ENCODE measurements around the gene SLC22A15. TPM values are rescaled to one million over a fixed set of nuclear protein-coding genes. Genes with fewer than 3 reads are reported as not detected.
A peak's percentile ranks its signal among the peaks of the same experiment; 100 is the strongest.

Gene SLC22A15
- total and polyA plus RNA-seq, 8 donors: 1.5 to 4.9 (median 3.3) TPM

DNA sequence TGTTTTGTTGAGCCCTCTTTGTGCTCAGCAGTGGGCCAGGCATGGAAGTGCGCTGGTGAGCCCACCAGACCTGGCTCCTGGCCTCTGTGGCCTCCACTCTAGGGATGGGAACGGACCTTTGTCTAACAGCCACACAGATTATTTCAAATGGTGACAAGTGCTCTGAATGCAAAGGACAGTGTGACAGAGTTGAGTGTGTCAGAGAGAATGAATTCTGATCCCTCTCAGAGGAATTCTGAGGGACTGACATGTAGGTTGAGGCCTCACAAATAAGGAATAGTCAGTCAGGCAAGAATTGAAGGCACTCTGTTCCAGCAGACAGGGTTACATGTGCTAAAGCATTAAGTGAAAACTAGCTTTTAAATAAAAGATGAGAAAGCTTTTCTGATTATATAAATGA is 123.6 kb downstream of the SLC22A15 start:
- intact Hi-C loops (cut with DNase I): no loop called here
- H3K4me3 ChIP-seq: no peak overlapping the region
- FAIRE-seq (no peak), DNase-seq (no peak), ATAC-seq (no peak)
- no peaks in the 10 kb centered on the region for H3K4me1 ChIP-seq
- no peaks in the 10 kb centered on the region for H3K27me3 ChIP-seq
- H3K27ac ChIP-seq: no peak overlapping the region
- no peaks in the 10 kb centered on the region for H3K36me3 ChIP-seq
- TF ChIP-seq, protein P1, sequence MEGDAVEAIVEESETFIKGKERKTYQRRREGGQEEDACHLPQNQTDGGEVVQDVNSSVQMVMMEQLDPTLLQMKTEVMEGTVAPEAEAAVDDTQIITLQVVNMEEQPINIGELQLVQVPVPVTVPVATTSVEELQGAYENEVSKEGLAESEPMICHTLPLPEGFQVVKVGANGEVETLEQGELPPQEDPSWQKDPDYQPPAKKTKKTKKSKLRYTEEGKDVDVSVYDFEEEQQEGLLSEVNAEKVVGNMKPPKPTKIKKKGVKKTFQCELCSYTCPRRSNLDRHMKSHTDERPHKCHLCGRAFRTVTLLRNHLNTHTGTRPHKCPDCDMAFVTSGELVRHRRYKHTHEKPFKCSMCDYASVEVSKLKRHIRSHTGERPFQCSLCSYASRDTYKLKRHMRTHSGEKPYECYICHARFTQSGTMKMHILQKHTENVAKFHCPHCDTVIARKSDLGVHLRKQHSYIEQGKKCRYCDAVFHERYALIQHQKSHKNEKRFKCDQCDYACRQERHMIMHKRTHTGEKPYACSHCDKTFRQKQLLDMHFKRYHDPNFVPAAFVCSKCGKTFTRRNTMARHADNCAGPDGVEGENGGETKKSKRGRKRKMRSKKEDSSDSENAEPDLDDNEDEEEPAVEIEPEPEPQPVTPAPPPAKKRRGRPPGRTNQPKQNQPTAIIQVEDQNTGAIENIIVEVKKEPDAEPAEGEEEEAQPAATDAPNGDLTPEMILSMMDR (IDR thresholded peaks at IDR 0.05): no peak
- 89 to 93% methylated on average over 2 of the region's 2 CpGs for WGBS, 2 donors
- H3K9me3 ChIP-seq: peaks cover 0 to 3% (median 0%) of the 10 kb centered on the region in 4 donors

DNA sequence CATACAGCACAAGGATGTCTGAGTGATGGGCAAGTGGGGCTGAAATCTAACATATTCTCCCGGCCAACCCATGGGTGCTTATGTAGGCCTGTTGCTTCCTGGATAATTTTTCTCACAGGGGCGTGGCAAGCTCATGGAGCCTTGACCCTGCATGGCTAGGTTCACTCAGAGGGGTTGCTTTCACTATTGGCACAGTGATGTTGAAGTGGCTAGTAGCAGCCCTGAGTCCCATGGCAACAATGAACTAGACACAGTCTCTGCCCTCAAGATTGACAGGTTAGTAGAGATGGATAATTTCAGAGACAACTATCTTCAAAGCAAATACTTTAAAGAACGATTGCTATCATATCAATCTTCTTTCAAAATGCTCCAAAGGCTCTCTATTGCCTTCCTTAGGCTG is 128.4 kb downstream of the SLC22A15 start:
- no peaks in the 10 kb centered on the region for H3K27me3 ChIP-seq
- FAIRE-seq (no peak), DNase-seq (no peak), ATAC-seq (no peak)
- TF ChIP-seq, protein P1 (IDR thresholded peaks at IDR 0.05): no peak
- H3K27ac ChIP-seq: no peak overlapping the region
- H3K4me3 ChIP-seq: no peak overlapping the region
- H3K36me3 ChIP-seq: no peaks in the 10 kb centered on the region
- intact Hi-C loops (cut with DNase I): no loop called here
- 61 to 71% methylated on average over 3 of the region's 3 CpGs for WGBS, 2 donors
- H3K9me3 ChIP-seq: no peaks in the 10 kb centered on the region
- H3K4me1 ChIP-seq: peaks cover 0 to 3% (median 0%) of the 10 kb centered on the region in 3 donors

DNA sequence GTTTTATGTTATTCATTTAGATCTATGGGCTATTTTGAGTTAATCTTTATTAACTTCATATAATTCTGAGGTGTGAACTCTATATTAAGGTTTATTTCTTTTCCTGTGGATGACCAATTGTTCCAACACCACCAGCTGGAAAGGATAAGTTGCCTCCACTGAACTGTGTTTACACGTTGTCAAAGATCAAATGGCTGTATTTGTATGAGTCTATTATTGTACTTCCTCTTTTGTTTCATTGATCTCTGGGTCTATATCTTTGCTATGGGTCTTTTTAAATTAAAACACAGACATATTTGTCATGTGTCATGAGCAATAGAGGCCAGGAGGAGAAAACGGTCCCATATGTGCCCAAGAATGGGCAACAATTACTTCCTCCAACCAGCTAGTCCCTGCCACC is 129.7 kb downstream of the SLC22A15 start:
- Histone ChIP-seq H3K36me3 (no peaks in the 10 kb centered on the region), H3K9me3 (no peaks in the 10 kb centered on the region), H3K27me3 (no peaks in the 10 kb centered on the region), H3K27ac (peak overlapping the region in 1 of 4 donors; percentile 17), H3K4me3 (no peak overlapping the region), H3K4me1 (peaks cover 0 to 3% (median 0%) of the 10 kb centered on the region in 3 donors)
- WGBS, 2 donors: 18 to 24% methylated on average over 2 of the region's 2 CpGs
- FAIRE-seq (no peak), DNase-seq (no peak), ATAC-seq (peak in 3 of 4 donors; percentile 14 to 38 (median 18))
- TF ChIP-seq, protein P1 (IDR thresholded peaks at IDR 0.05): no peak
- intact Hi-C loops (cut with DNase I): no loop called here

DNA sequence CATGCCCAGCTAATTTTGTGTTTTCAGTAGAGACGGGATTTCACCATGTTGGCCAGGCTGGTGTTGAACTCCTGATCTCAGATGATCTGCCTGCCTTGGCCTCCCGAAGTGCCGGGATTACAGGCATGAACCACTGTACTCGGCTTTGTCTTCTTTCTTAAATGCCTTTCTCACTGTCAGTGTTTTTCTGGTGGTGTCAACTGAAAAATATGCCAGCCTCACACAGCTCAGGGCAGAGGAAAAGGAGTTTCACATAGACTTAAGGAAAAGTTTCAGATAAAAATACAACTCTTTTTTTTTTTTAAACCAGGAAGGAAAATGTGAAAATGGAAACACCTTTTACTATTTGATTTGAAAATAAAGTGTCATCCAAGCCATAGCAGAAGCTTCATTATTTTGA is 130.3 kb downstream of the SLC22A15 start:
- Histone ChIP-seq H3K4me3 (no peak overlapping the region), H3K9me3 (no peaks in the 10 kb centered on the region), H3K27me3 (no peaks in the 10 kb centered on the region), H3K36me3 (no peaks in the 10 kb centered on the region), H3K27ac (peak overlapping the region in 1 of 4 donors; percentile 17), H3K4me1 (peaks cover 0 to 3% (median 0%) of the 10 kb centered on the region in 3 donors)
- no peak for FAIRE-seq
- intact Hi-C loops (cut with DNase I): no loop called here
- ATAC-seq: no peak
- WGBS, 2 donors: 85 to 88% methylated on average over 4 of the region's 4 CpGs
- TF ChIP-seq, protein P1 (IDR thresholded peaks at IDR 0.05): no peak
- DNase-seq: no peak

DNA sequence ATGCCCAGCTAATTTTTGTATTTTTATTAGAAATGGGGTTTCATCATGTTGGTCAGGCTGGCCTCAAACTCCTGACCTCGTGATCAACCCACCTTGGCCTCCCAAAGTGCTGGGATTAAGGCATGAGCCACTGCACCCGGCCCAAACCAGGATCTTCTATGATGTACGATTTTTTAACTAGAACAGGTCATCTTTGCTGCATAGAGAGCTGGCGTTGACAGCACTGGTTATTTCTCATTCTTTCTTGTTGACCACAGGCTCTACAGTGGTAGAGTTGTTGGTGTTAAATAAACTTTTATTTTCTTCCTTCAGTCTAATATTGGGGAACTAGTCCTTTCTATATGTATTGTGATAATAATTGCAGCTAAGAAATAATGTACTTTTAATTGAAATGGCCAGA is 131.1 kb downstream of the SLC22A15 start:
- intact Hi-C loops (cut with DNase I): no loop called here
- H3K36me3 ChIP-seq: no peaks in the 10 kb centered on the region
- no peaks in the 10 kb centered on the region for H3K9me3 ChIP-seq
- ATAC-seq: no peak
- no peak overlapping the region for H3K27ac ChIP-seq
- H3K4me1 ChIP-seq: peaks cover 0 to 3% (median 0%) of the 10 kb centered on the region in 3 donors
- H3K4me3 ChIP-seq: no peak overlapping the region
- TF ChIP-seq, protein P1 (IDR thresholded peaks at IDR 0.05): no peak
- WGBS, 2 donors: 74 to 88% methylated on average over 4 of the region's 4 CpGs
- no peak for DNase-seq
- no peaks in the 10 kb centered on the region for H3K27me3 ChIP-seq
- FAIRE-seq: no peak
